Lower leg skin (tissue), 3 donors: ENCODE results near the gene MAP4K5.

ENCODE experiments used
- POLR2A ChIP-seq, 2 donors: fragments of 450-650 bp; IDR thresholded peaks; one replicate each; pipeline ENCODE4 v1.6.1; 2016 to 2017; ENCODE audit warnings: antibody characterized with exemption in 2 of 2, mild to moderate bottlenecking in 1 of 2, moderate library complexity in 1 of 2
- TF ChIP-seq, protein P1 (sequence below), 3 donors: fragments of 450-650 bp; IDR thresholded peaks; one replicate each; pipeline ENCODE4 v1.5.1; 2016; ENCODE audit warnings: antibody characterized with exemption in 3 of 3, mild to moderate bottlenecking in 3 of 3, moderate library complexity in 2 of 3

DNA sequence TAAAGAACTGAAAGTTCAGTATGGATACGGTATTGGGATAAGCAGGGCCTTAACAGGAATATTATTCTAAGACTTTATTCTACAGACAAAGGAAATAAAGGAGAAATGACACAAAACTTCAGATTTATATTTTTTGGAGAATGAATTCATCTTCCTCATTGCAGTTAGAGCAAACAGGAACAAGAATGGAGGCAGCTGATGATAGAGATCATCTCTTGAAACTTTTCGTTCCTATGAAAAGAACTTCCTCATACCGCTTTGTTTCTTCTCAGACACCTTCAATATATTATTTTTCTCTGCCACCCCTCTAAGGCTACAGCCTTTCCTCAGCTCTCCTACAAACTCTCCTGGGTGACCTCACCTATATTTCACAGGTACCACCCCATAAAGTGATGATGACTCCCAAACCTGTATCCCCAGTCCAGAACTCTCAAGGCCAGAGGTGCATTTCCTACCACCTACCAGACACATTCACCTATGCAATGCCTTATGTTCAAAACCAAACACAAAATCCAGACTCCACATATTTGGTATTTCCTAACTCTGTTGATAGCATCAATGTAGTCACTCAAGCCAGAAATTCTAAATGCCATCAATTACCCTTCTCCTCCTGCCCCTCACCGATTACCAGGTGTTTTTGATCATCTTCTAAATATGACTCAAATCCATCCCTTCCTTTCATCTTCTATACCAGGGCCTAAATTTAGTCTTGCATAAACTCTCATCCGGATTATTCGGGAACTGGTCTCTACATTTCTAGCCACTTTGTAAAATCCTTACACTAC lies 7.4 kb downstream of the MAP4K5 start:
- no peak for TF ChIP-seq POLR2A (IDR thresholded peaks at IDR 0.05)
- TF ChIP-seq, protein P1, sequence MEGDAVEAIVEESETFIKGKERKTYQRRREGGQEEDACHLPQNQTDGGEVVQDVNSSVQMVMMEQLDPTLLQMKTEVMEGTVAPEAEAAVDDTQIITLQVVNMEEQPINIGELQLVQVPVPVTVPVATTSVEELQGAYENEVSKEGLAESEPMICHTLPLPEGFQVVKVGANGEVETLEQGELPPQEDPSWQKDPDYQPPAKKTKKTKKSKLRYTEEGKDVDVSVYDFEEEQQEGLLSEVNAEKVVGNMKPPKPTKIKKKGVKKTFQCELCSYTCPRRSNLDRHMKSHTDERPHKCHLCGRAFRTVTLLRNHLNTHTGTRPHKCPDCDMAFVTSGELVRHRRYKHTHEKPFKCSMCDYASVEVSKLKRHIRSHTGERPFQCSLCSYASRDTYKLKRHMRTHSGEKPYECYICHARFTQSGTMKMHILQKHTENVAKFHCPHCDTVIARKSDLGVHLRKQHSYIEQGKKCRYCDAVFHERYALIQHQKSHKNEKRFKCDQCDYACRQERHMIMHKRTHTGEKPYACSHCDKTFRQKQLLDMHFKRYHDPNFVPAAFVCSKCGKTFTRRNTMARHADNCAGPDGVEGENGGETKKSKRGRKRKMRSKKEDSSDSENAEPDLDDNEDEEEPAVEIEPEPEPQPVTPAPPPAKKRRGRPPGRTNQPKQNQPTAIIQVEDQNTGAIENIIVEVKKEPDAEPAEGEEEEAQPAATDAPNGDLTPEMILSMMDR (IDR thresholded peaks at IDR 0.05): no peak
